Activated CD4-positive, alpha-beta T cell treated with anti-CD3 and anti-CD28 coated beads, Interleukin-2, Interleukin-4, amounts not matched to agents 100 ng/mL and 50 ng/mL, durations not matched to agents 16 hours and 8 hours (primary cell): ENCODE results near the gene MCM3AP.

Source experiments
- DNase-seq: peaks from one replicate; pipeline ENCODE4 v3.0.0-alpha.2; 2020; ENCODE audit warnings: low spot score

The MCM3AP gene

GRCh38 chr21:46269466-46269865 is 15.9 kb downstream of the MCM3AP start:
- DNase-seq: no peak

- DNase-seq: no peak
These were observed 17.0 kb downstream of the MCM3AP start for GRCh38 chr21:46268371-46268770.

- DNase-seq: no peak
These were observed 18.5 kb downstream of the MCM3AP start for GRCh38 chr21:46266946-46267345.

GRCh38 chr21:46265736-46266525 is 19.5 kb downstream of the MCM3AP start:
- no peak for DNase-seq

GRCh38 chr21:46264690-46265144 is 20.7 kb downstream of the MCM3AP start:
- DNase-seq: no peak

GRCh38 chr21:46264046-46264689 is 21.2 kb downstream of the MCM3AP start:
- no peak for DNase-seq

GRCh38 chr21:46256501-46256994 is 28.9 kb downstream of the MCM3AP start:
- no peak for DNase-seq

GRCh38 chr21:46255758-46256337 is 29.6 kb downstream of the MCM3AP start:
- no peak for DNase-seq

- no peak for DNase-seq
These were observed 30.2 kb downstream of the MCM3AP start for GRCh38 chr21:46255166-46255565.

- no peak for DNase-seq
These were observed 31.0 kb downstream of the MCM3AP start for GRCh38 chr21:46254208-46254975.

GRCh38 chr21:46253610-46254124 is 31.7 kb downstream of the MCM3AP start:
- peak; percentile 51 for DNase-seq

- no peak for DNase-seq
These were observed 32.6 kb downstream of the MCM3AP start for GRCh38 chr21:46252840-46253239.

GRCh38 chr21:46250146-46250725 is 35.2 kb downstream of the MCM3AP start:
- DNase-seq: no peak

- no peak for DNase-seq
These were observed 36.6 kb downstream of the MCM3AP start for GRCh38 chr21:46248827-46249226.

- no peak for DNase-seq
These were observed 37.0 kb downstream of the MCM3AP start for GRCh38 chr21:46248422-46248782.

GRCh38 chr21:46247699-46248421 is 37.6 kb downstream of the MCM3AP start:
- DNase-seq: no peak

GRCh38 chr21:46246345-46246744 is 39.1 kb downstream of the MCM3AP start:
- DNase-seq: no peak

- no peak for DNase-seq
These were observed 40.0 kb downstream of the MCM3AP start for GRCh38 chr21:46245213-46245915.

GRCh38 chr21:46244602-46245001 is 40.8 kb downstream of the MCM3AP start:
- DNase-seq: no peak

GRCh38 chr21:46243960-46244361 is 41.5 kb downstream of the MCM3AP start:
- DNase-seq: no peak
